OCI-LY7 (cell line): ENCODE data around the gene KRTAP4-9. TPM values are rescaled to one million over a fixed set of nuclear protein-coding genes. Genes with fewer than 3 reads are reported as not detected.

Experiments
- BruUV-seq: library from RNA; stranded (reverse); fragments of 400-500 nt; replicated peaks from 2 replicates; lab custom pipeline; 2021; lab: Mats Ljungman, UMichigan
- CTCF ChIA-PET: fragments of 300-600 bp; sonication (Branson Sonifier 250); formaldehyde crosslinking; loops from one replicate; lab custom pipeline; 2022; ENCODE audit warnings: antibody characterized with exemption; ENCODE audit not compliant: unreplicated experiment; lab: Charles Lee
- POLR2A ChIA-PET: fragments of 300-600 bp; sonication (Branson Sonifier 250); formaldehyde crosslinking; loops from one replicate; lab custom pipeline; 2022; ENCODE audit warnings: antibody characterized with exemption; lab: Charles Lee
- DNase-seq: peaks from one replicate; pipeline ENCODE4 v3.0.0-alpha.2; 2015; ENCODE audit warnings: low spot score
- H2AFZ ChIP-seq: fragments of 200-600 bp; sonication (generic), shearing (Covaris generic); 2 replicates; pipeline ENCODE4 v1.6.1; 2014; ENCODE audit warnings: mild to moderate bottlenecking, antibody characterized with exemption, low read length, moderate library complexity
- H3K27ac ChIP-seq: fragments of 200-600 bp; sonication (generic); 2 replicates; pipeline ENCODE4 v1.5.1; 2014; ENCODE audit warnings: mixed run types, low read depth, mild to moderate bottlenecking, moderate library complexity, low read length, inconsistent platforms; ENCODE audit not compliant: poor library complexity, severe bottlenecking
- H3K36me3 ChIP-seq: fragments of 200-600 bp; sonication (generic); 2 replicates; pipeline ENCODE4 v1.6.1; 2014; ENCODE audit warnings: mild to moderate bottlenecking, antibody characterized with exemption, low read length, moderate library complexity, mixed read lengths; ENCODE audit not compliant: insufficient read depth
- H3K4me1 ChIP-seq: fragments of 200-600 bp; sonication (generic); 2 replicates; pipeline ENCODE4 v1.5.1; 2014; ENCODE audit warnings: mild to moderate bottlenecking, low read length; ENCODE audit not compliant: insufficient read depth, poor library complexity, severe bottlenecking
- H3K4me2 ChIP-seq: fragments of 200-600 bp; sonication (generic); 2 replicates; pipeline ENCODE4 v1.6.1; 2014; ENCODE audit warnings: mild to moderate bottlenecking, low read length
- H3K4me3 ChIP-seq: fragments of 200-600 bp; sonication (generic); 2 replicates; pipeline ENCODE4 v1.5.1; 2014; ENCODE audit warnings: mild to moderate bottlenecking, low read depth, low read length; ENCODE audit not compliant: poor library complexity, severe bottlenecking
- H3K79me2 ChIP-seq: fragments of 200-600 bp; sonication (generic); 2 replicates; pipeline ENCODE4 v1.6.1; 2016; ENCODE audit warnings: low read depth, mild to moderate bottlenecking, low read length, moderate library complexity, mixed read lengths; ENCODE audit not compliant: insufficient read depth
- H3K9me2 ChIP-seq: fragments of 200-600 bp; sonication (generic); 2 replicates; pipeline ENCODE4 v1.6.1; 2016; ENCODE audit warnings: mild to moderate bottlenecking, low read length, mixed read lengths; ENCODE audit not compliant: insufficient read depth
- H3K9me3 ChIP-seq: fragments of 200-600 bp; sonication (generic); 2 replicates; pipeline ENCODE4 v1.6.1; 2014; ENCODE audit warnings: mild to moderate bottlenecking, mixed run types, low read length, mixed read lengths
- H4K20me1 ChIP-seq: fragments of 200-600 bp; sonication (generic); 2 replicates; pipeline ENCODE4 v1.6.1; 2014; ENCODE audit warnings: mild to moderate bottlenecking, antibody characterized with exemption, low read length, moderate library complexity, mixed read lengths; ENCODE audit not compliant: insufficient read depth
- EZH2phosphoT487 ChIP-seq: fragments of 200-600 bp; sonication (generic); IDR thresholded peaks from 2 replicates; pipeline ENCODE4 v1.6.1; 2018; ENCODE audit warnings: low read depth, borderline replicate concordance, mild to moderate bottlenecking, mixed run types, antibody characterized with exemption, low read length, moderate library complexity, mixed read lengths
- intact Hi-C: fragments of 100-400 bp; cut with micrococcal nuclease; formaldehyde crosslinking; loops from one replicate; pipeline ENCODE4 v1.10.0; 2022; ENCODE audit not compliant: unreplicated experiment
- total RNA-seq, 2 experiments: library from RNA; depleted of rRNA in 1 of 2; stranded (reverse); fragments of >200 nt in 1 of 2; shearing (Covaris generic) in 1 of 2; gene quantifications; 2 replicates each; pipeline ENCODE4 v1.2.3, GENCODE V29; 2014 to 2022
- TF ChIP-seq, protein P1 (sequence below): fragments of 200-600 bp; sonication (generic); conservative IDR thresholded peaks from 2 replicates; pipeline ENCODE4 v1.5.1; 2014; ENCODE audit warnings: mild to moderate bottlenecking, antibody characterized with exemption, low read length, moderate library complexity, mixed read lengths

The KRTAP4-9 gene
- total RNA-seq, 2 experiments from 2014 or later = not detected

- Histone ChIP-seq H3K79me2 (no peaks in the 10 kb centered on the region), H3K4me2 (no peak overlapping the region), H3K27ac (no peak overlapping the region), H4K20me1 (no peaks in the 10 kb centered on the region), H3K9me3 (no peaks in the 10 kb centered on the region), H3K36me3 (no peaks in the 10 kb centered on the region), H3K4me1 (no peaks in the 10 kb centered on the region), H3K9me2 (no peaks in the 10 kb centered on the region), H2AFZ (no peak overlapping the region), H3K4me3 (no peak overlapping the region)
- ChIA-PET POLR2A (no interaction called here), CTCF (no interaction called here)
- no peak for TF ChIP-seq EZH2phosphoT487
- TF ChIP-seq, protein P1, sequence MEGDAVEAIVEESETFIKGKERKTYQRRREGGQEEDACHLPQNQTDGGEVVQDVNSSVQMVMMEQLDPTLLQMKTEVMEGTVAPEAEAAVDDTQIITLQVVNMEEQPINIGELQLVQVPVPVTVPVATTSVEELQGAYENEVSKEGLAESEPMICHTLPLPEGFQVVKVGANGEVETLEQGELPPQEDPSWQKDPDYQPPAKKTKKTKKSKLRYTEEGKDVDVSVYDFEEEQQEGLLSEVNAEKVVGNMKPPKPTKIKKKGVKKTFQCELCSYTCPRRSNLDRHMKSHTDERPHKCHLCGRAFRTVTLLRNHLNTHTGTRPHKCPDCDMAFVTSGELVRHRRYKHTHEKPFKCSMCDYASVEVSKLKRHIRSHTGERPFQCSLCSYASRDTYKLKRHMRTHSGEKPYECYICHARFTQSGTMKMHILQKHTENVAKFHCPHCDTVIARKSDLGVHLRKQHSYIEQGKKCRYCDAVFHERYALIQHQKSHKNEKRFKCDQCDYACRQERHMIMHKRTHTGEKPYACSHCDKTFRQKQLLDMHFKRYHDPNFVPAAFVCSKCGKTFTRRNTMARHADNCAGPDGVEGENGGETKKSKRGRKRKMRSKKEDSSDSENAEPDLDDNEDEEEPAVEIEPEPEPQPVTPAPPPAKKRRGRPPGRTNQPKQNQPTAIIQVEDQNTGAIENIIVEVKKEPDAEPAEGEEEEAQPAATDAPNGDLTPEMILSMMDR = no peak
- DNase-seq = no peak
- intact Hi-C loops = no loop called here
- no TSS peak for BruUV-seq
Observed at GRCh38 chr17:41153856-41154255, 48.7 kb downstream of the KRTAP4-9 start.

Other genes starting within 250 kb of the KRTAP4-9 start
Only the 30 nearest of the 39 such genes appear.
- gene KRT39, start 138.4 kb upstream of the KRTAP4-9 start, total RNA-seq (2014; rRNA removed; shearing (Covaris generic)) = not detected in 2 replicates
- not detected in 2 replicates for gene KRT39, start 138.4 kb upstream of the KRTAP4-9 start, total RNA-seq (2022)
- not detected in 2 replicates for gene KRT40, start 121.1 kb upstream of the KRTAP4-9 start, total RNA-seq (2014; rRNA removed; shearing (Covaris generic))
- not detected in 2 replicates for gene KRT40, start 121.1 kb upstream of the KRTAP4-9 start, total RNA-seq (2022)
- gene KRTAP3-3, start 111.2 kb upstream of the KRTAP4-9 start, total RNA-seq (2014; rRNA removed; shearing (Covaris generic)) = not detected in 2 replicates
- gene KRTAP3-3, start 111.2 kb upstream of the KRTAP4-9 start, total RNA-seq (2022) = not detected in 2 replicates
- not detected in 2 replicates for gene KRTAP3-2, start 105.5 kb upstream of the KRTAP4-9 start, total RNA-seq (2014; rRNA removed; shearing (Covaris generic))
- gene KRTAP3-2, start 105.5 kb upstream of the KRTAP4-9 start, total RNA-seq (2022) = not detected in 2 replicates
- gene KRTAP3-1, start 96.3 kb upstream of the KRTAP4-9 start, total RNA-seq (2014; rRNA removed; shearing (Covaris generic)) = not detected in 2 replicates
- not detected in 2 replicates for gene KRTAP3-1, start 96.3 kb upstream of the KRTAP4-9 start, total RNA-seq (2022)
- not detected in 2 replicates for gene KRTAP1-5, start 78.2 kb upstream of the KRTAP4-9 start, total RNA-seq (2014; rRNA removed; shearing (Covaris generic))
- gene KRTAP1-5, start 78.2 kb upstream of the KRTAP4-9 start, total RNA-seq (2022) = not detected in 2 replicates
- gene KRTAP1-4, start 75.2 kb upstream of the KRTAP4-9 start, total RNA-seq (2014; rRNA removed; shearing (Covaris generic)) = not detected in 2 replicates
- not detected in 2 replicates for gene KRTAP1-4, start 75.2 kb upstream of the KRTAP4-9 start, total RNA-seq (2022)
- not detected in 2 replicates for gene KRTAP1-3, start 70.5 kb upstream of the KRTAP4-9 start, total RNA-seq (2014; rRNA removed; shearing (Covaris generic))
- not detected in 2 replicates for gene KRTAP1-3, start 70.5 kb upstream of the KRTAP4-9 start, total RNA-seq (2022)
- gene KRTAP1-1, start 63.9 kb upstream of the KRTAP4-9 start, total RNA-seq (2014; rRNA removed; shearing (Covaris generic)) = not detected in 2 replicates
- not detected in 2 replicates for gene KRTAP1-1, start 63.9 kb upstream of the KRTAP4-9 start, total RNA-seq (2022)
- gene KRTAP2-1, start 58.1 kb upstream of the KRTAP4-9 start, total RNA-seq (2014; rRNA removed; shearing (Covaris generic)) = not detected in 2 replicates
- not detected in 2 replicates for gene KRTAP2-1, start 58.1 kb upstream of the KRTAP4-9 start, total RNA-seq (2022)
- not detected in 2 replicates for gene KRTAP2-2, start 50.2 kb upstream of the KRTAP4-9 start, total RNA-seq (2014; rRNA removed; shearing (Covaris generic))
- not detected in 2 replicates for gene KRTAP2-2, start 50.2 kb upstream of the KRTAP4-9 start, total RNA-seq (2022)
- gene KRTAP2-3, start 45.3 kb upstream of the KRTAP4-9 start, total RNA-seq (2014; rRNA removed; shearing (Covaris generic)) = not detected in 2 replicates
- gene KRTAP2-3, start 45.3 kb upstream of the KRTAP4-9 start, total RNA-seq (2022) = not detected in 2 replicates
- gene KRTAP2-4, start 39.5 kb upstream of the KRTAP4-9 start, total RNA-seq (2014; rRNA removed; shearing (Covaris generic)) = not detected in 2 replicates
- not detected in 2 replicates for gene KRTAP2-4, start 39.5 kb upstream of the KRTAP4-9 start, total RNA-seq (2022)
- gene KRTAP4-7, start 21.2 kb upstream of the KRTAP4-9 start, total RNA-seq (2014; rRNA removed; shearing (Covaris generic)) = not detected in 2 replicates
- gene KRTAP4-7, start 21.2 kb upstream of the KRTAP4-9 start, total RNA-seq (2022) = not detected in 2 replicates
- not detected in 2 replicates for gene KRTAP4-8, start 7.2 kb upstream of the KRTAP4-9 start, total RNA-seq (2014; rRNA removed; shearing (Covaris generic))
- not detected in 2 replicates for gene KRTAP4-8, start 7.2 kb upstream of the KRTAP4-9 start, total RNA-seq (2022)
- not detected in 2 replicates for gene KRTAP4-16, start 3.2 kb upstream of the KRTAP4-9 start, total RNA-seq (2014; rRNA removed; shearing (Covaris generic))
- not detected in 2 replicates for gene KRTAP4-16, start 3.2 kb upstream of the KRTAP4-9 start, total RNA-seq (2022)
- gene KRTAP4-11, start 13.0 kb downstream of the KRTAP4-9 start, total RNA-seq (2014; rRNA removed; shearing (Covaris generic)) = not detected in 2 replicates
- gene KRTAP4-11, start 13.0 kb downstream of the KRTAP4-9 start, total RNA-seq (2022) = not detected in 2 replicates
- not detected in 2 replicates for gene KRTAP4-12, start 18.8 kb downstream of the KRTAP4-9 start, total RNA-seq (2014; rRNA removed; shearing (Covaris generic))
- not detected in 2 replicates for gene KRTAP4-12, start 18.8 kb downstream of the KRTAP4-9 start, total RNA-seq (2022)
- not detected in 2 replicates for gene KRTAP4-6, start 35.2 kb downstream of the KRTAP4-9 start, total RNA-seq (2014; rRNA removed; shearing (Covaris generic))
- not detected in 2 replicates for gene KRTAP4-6, start 35.2 kb downstream of the KRTAP4-9 start, total RNA-seq (2022)
- not detected in 2 replicates for gene KRTAP4-5, start 44.4 kb downstream of the KRTAP4-9 start, total RNA-seq (2014; rRNA removed; shearing (Covaris generic))
- not detected in 2 replicates for gene KRTAP4-5, start 44.4 kb downstream of the KRTAP4-9 start, total RNA-seq (2022)
- gene KRTAP4-4, start 55.4 kb downstream of the KRTAP4-9 start, total RNA-seq (2014; rRNA removed; shearing (Covaris generic)) = not detected in 2 replicates
- not detected in 2 replicates for gene KRTAP4-4, start 55.4 kb downstream of the KRTAP4-9 start, total RNA-seq (2022)
- not detected in 2 replicates for gene KRTAP4-3, start 62.8 kb downstream of the KRTAP4-9 start, total RNA-seq (2014; rRNA removed; shearing (Covaris generic))
- gene KRTAP4-3, start 62.8 kb downstream of the KRTAP4-9 start, total RNA-seq (2022) = not detected in 2 replicates
- gene KRTAP4-2, start 72.8 kb downstream of the KRTAP4-9 start, total RNA-seq (2014; rRNA removed; shearing (Covaris generic)) = not detected in 2 replicates
- gene KRTAP4-2, start 72.8 kb downstream of the KRTAP4-9 start, total RNA-seq (2022) = not detected in 2 replicates
- not detected in 2 replicates for gene KRTAP4-1, start 79.5 kb downstream of the KRTAP4-9 start, total RNA-seq (2014; rRNA removed; shearing (Covaris generic))
- not detected in 2 replicates for gene KRTAP4-1, start 79.5 kb downstream of the KRTAP4-9 start, total RNA-seq (2022)
- gene KRTAP9-1, start 84.5 kb downstream of the KRTAP4-9 start, total RNA-seq (2014; rRNA removed; shearing (Covaris generic)) = not detected in 2 replicates
- gene KRTAP9-1, start 84.5 kb downstream of the KRTAP4-9 start, total RNA-seq (2022) = not detected in 2 replicates
- gene KRTAP9-2, start 121.3 kb downstream of the KRTAP4-9 start, total RNA-seq (2014; rRNA removed; shearing (Covaris generic)) = not detected in 2 replicates
- gene KRTAP9-2, start 121.3 kb downstream of the KRTAP4-9 start, total RNA-seq (2022) = not detected in 2 replicates
- gene KRTAP9-3, start 127.1 kb downstream of the KRTAP4-9 start, total RNA-seq (2014; rRNA removed; shearing (Covaris generic)) = not detected in 2 replicates
- not detected in 2 replicates for gene KRTAP9-3, start 127.1 kb downstream of the KRTAP4-9 start, total RNA-seq (2022)
- not detected in 2 replicates for gene KRTAP9-8, start 132.6 kb downstream of the KRTAP4-9 start, total RNA-seq (2014; rRNA removed; shearing (Covaris generic))
- not detected in 2 replicates for gene KRTAP9-8, start 132.6 kb downstream of the KRTAP4-9 start, total RNA-seq (2022)
- not detected in 2 replicates for gene KRTAP9-4, start 144.3 kb downstream of the KRTAP4-9 start, total RNA-seq (2014; rRNA removed; shearing (Covaris generic))
- gene KRTAP9-4, start 144.3 kb downstream of the KRTAP4-9 start, total RNA-seq (2022) = not detected in 2 replicates
- gene KRTAP9-9, start 150.0 kb downstream of the KRTAP4-9 start, total RNA-seq (2014; rRNA removed; shearing (Covaris generic)) = not detected in 2 replicates
- not detected in 2 replicates for gene KRTAP9-9, start 150.0 kb downstream of the KRTAP4-9 start, total RNA-seq (2022)